SK-MEL-5 (cell line): ENCODE results near the gene AFAP1. TPM values are rescaled to one million over a fixed set of nuclear protein-coding genes. Genes with fewer than 3 reads are reported as not detected.
A peak's percentile ranks its signal among the peaks of the same experiment; 100 is the strongest.

Experiments
- DNase-seq: peaks from one replicate; pipeline ENCODE4 v3.0.0-alpha.2; 2016; ENCODE audit warnings: low read depth, low spot score
- in situ Hi-C: cut with HindIII; loops from 2 replicates; pipeline ENCODE4 v1.10.0; 2016; ENCODE audit warnings: low sequenced_read_pairs, high pct_unique_total_duplicates, low pct_unique_long_range_greater_than_20kb
- total RNA-seq: library from RNA; depleted of rRNA; stranded (reverse); fragments of >200 nt; shearing (Covaris generic); gene quantifications from 2 replicates; pipeline ENCODE4 v1.2.3, GENCODE V29; 2014

Gene AFAP1
- total RNA-seq, 1 experiment from 2014 or later, result 10.3 TPM

DNA sequence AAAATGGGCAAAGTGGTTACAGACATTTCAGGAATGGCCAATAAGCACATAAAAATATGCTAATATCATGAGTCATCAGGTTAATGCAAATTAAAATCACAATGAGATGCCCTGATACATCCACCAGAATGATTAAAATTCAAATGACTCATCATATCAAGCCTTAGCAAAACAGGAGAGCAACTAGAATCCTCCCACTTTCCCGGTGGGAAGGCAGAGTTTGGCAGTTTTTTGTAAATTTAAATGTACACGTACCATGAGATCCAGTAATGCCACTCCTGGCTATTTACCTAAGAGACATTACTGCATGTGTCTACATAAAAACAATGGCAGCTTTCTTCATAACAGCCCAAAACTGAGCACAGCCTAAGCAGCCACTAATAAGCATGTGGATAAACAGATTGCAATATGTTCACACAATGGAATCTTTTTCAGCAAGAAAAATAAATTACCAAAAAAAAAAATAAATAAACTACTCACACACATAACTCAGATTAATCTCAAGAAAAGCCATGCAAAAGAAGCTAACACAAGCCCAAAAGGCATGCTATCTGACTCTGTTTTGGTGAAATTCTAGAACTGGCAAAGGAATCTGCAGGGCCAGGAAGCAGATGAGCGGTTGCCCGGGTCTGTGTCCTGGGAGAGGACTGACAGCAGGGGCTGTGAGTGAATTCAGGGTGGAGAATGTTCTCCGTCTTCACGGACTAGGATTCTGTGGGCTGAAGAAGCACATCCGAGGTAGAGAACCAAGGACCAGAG lies 48.8 kb downstream of the AFAP1 start:
- in situ Hi-C loops, result no loop called here
- DNase-seq, result peak; percentile 66

DNA sequence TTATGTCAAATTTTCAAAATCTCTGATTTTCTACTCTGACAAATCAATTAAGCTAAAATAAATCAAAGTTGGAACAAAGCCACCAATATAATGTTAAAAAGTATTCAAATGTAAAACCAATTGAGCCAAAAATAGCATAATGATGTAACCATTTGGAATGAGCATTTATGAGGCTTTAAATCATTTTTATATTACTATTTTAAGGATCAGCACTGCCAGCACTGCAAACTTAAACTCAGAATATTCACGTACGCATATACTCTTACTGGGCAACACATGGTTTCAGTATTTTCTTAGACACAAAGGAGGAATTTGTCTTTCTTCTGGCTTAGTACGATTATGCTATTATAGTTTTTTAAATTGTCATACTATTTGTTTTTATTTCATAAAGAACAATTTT lies 52.2 kb downstream of the AFAP1 start:
- in situ Hi-C loops, result no loop called here
- DNase-seq, result no peak

DNA sequence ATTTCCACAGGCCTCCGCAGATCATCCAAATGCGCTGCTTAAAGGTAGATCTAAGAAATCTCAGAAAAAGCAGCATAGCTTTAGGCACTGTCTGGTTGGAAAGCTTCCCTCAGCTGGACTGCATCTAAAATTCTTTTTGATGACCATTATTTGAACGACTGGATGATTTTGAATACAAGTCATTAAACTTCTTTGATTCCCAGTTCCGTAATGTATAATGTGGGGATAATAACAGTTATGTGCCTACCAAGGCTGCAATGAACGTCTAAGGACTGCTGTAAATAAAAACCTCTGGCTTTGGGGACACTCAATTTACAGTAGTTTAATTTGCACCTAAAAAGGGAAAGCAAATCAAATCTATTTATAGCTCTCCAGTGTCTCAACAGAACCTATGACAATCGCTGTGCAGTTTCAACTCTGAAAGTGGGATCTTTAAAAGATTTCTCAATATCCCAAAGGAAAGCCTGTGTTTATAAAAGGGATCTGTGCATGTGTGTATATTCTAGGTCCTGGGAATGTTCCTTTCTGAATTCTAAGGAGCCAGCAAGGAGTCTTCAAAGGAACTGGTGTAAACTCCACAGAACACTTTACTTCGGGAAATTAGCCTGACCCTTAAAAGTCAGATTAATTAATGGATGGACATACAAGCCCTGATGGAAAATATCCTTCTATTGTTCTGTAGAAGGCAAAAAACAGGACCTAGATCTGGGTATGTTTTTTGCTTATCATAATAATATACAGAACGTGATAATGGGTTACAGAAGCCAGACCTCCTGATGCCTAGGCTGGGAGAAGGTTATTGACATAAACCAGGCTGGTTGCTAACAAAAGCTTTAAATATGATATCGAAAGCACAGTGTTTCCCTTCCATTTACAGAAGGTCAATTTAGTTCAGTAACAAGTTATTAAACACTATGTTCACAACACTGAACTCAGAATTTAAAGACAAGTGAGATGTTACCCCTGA lies 53.4 kb downstream of the AFAP1 start:
- in situ Hi-C loops, result no loop called here
- no peak for DNase-seq

DNA sequence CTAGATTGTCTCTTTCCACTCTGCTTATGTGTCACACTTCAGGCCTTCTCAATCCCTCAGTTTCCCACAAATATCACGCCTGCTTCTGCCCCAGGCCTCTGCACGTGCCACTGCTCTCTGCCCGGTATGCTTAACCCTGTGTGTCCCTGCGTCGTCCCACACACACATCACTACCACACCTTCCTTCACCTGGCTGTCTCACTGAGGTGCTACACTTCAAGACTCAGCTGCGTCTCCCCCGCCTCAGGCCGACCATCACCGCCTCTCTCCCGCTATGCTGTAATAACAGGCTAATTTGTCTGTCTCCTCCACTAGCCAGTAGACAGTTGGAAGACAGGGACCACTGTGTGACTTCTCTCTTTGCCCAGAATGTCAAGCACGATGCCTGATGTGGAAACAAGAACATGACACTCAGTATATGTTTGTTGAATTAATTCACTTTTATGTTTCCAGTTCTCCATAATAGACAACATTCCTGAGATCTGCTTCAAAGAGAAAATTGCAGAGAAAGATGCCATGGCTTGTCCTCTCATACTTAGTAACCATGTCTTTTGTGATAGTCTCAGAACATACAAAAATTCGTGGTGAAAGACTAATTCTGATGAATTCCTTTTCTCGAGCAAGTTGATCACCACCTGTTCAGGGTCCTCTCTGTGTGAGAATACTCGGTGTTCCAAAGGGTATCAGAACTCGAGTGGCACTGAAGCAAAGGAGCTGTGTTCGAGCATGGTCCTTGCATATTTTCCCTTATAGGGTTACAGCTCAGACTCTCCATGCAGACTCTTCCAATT lies 54.2 kb downstream of the AFAP1 start:
- in situ Hi-C loops, result no loop called here
- DNase-seq, result no peak

DNA sequence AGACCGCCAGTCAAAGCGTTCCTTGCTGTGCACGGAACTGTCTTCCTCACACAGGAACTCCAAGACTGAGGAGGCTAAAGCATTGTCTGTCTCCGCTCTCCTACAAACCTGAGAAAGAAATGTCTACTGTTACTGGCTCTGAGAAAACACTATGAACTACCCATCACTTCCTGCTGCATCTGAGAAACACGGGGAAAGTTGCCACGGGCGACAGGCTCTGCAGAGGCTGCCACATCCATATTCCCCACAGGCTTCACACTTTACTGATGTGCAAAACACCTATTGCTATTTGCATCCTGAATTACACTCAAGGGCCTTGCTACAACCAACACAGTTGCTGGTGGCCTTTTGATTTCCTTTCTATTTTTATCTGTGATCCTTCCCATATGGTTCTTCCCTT lies 59.0 kb downstream of the AFAP1 start:
- in situ Hi-C loops, result no loop called here
- no peak for DNase-seq

DNA sequence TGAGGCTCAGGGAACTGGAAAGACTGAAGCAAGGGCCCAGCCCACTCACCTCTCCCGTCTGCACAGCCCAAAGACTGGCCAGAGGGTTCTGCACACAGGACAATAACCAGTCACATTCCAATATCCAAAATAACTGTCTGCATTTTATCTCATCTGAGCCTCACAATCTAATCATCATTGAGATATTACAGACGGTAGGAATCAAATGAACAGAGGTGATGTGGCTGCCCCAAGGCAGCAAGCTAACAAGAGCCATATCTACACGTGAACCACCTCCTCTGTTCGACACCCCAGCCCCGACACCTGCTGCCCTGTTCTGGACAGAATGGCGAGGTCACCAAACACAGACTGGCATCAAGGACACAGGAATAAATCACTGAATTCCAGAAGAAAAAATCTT lies 60.5 kb downstream of the AFAP1 start:
- in situ Hi-C loops, result no loop called here
- DNase-seq, result no peak

DNA sequence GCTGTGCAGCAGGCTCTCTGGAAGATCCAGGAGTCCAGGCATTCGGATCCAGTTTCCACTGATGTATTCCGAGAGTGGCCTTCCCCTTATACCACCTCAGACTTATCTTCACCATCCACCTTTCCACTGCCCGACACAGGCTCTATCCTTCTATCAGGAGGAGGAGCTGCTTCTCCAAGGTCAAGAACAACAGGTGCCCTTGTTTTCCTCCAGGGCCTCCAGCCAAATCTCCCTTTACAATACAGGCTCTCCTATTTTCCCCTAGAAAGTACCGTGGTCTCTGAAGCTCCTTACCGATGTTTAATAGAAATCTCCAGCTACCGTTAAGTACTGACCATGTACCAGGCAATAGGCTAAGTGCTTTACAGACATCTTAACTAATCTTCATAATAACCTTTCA lies 61.3 kb downstream of the AFAP1 start:
- in situ Hi-C loops, result no loop called here

DNA sequence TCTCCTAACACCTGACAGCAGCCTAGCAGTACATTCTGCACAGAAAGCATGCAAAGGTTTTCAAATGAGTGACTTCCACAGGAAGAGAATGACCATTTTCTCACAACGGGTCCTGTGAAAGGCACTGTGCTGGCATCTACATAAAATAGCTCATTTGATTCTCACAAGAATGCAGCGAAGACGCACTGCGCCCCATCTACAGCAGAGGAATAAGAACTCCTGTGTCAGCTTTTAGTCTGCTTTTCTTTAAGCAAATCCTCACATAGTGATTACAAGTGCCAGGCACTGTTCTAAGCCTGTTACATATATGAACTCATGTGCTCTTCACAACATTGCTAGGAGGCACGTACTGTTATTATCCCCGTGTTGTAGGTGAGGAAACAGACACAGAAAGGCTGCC lies 62.5 kb downstream of the AFAP1 start:
- in situ Hi-C loops, result no loop called here
- no peak for DNase-seq

More for the DNA sequence above, 61.3 kb downstream of the AFAP1 start:
- peak; percentile 29 for DNase-seq

DNA sequence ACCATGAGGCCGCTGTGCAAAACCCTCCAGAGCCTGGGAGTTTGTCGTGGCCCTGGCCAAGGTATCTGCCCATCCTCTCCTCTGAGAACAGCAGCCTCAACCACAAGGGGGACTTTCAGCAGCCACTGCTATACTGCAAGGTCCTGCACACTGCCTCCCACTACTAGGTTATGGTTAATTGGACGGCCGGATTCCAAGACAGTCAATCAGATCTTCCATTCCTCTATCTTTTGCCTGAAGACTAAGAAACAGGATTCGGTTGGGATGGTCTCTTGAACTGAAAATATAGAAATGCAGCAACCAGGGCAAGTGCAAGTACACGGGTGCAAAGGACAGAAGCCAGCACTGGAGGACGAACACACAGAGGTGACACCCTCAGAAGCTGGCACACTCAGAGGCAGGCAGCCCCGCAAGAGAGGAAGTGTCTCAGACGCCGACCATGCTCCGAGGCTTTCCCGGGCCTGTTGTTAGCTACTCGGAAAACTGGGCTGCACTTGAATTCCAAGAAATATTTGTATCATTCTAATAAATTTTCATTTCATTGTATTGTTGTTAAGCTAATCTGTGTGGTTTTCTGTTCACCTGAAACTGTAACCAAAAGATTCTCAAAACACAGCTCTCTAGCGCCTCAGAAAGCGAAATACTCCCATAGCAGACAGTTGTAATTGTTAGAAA lies 63.3 kb downstream of the AFAP1 start:
- DNase-seq, result peak; percentile 42
- in situ Hi-C loops, result no loop called here

DNA sequence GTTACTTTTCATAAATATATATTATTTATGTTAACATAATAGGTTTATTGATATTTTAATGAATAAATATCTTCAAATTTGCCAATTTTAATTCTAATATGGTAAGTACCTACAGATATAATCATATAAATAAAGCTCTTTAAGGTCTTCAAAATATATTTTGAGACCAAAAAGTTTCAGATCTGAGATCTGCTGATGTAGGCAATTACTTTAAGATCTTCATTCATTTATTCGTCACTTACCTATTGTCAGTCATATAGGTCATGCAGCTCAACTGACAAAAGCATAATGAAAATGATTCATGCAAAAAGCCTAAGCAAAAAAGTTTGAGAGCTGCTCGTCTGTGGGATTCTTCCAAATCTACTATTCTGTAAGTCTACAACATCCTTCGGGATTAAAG lies 64.8 kb downstream of the AFAP1 start:
- in situ Hi-C loops, result no loop called here
- DNase-seq, result no peak

DNA sequence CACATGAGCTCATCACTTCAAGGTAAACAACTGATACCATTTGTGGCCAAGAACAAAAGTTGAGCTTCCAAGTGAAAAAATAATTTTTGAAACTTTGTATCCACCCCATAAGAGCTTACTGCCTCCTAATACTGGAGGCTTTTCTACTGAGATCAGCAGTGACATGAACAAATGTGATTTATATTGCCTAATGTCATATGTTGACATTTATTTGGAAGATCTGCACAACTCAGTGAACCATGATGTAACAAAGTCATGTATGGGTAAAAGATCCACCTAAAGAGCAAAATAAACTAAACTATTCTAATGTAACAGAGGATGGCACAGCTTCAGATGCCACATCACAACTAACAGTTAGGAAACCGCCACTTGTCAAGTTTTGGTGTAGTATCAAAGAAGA lies 65.8 kb downstream of the AFAP1 start:
- in situ Hi-C loops, result no loop called here
- DNase-seq, result no peak

DNA sequence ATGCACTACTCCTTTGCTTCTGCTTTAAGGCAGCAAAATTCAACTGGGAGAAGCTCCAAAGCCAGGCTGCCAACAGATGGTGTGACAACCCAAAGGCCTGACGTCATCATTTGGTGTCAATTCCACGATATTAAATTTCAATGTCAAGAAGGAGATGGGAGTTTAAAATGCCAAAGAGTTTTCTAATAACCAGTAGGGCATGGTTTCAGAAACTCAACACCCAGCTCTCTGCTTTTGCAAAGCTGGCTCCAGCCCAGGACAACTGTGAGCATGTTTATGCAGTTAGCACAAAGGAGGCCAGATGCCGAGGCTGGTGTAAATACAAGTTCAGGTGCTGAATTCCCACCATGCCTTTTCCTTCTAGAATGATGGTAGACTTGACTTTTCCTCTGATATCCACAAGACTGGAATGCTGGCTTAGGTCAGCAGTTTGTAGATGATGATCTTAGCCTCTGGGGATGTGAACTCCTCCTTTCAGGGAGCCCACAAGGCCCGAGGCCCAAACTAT lies 67.3 kb downstream of the AFAP1 start:
- in situ Hi-C loops, result no loop called here

DNA sequence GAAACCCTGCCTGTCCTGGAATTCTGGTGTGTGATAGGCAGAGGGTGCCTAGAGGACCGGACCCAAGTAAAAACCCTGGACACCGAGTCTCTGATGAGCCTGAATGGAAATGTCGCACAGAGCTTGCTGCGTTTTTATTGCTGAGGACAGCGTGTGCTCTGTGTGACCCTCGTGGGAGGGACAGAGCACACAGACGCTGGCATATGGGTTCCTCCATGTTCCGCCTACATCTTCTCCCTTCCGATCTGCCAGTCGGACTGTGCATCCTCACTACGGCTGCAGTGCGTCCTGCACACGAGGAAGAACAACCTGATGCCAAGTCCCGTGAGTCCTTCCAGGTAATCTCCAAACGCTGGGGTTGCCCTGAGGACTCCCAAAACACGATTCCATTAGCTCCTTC lies 68.3 kb downstream of the AFAP1 start:
- DNase-seq, result no peak
- in situ Hi-C loops, result no loop called here

More for the DNA sequence above, 67.3 kb downstream of the AFAP1 start:
- no peak for DNase-seq

DNA sequence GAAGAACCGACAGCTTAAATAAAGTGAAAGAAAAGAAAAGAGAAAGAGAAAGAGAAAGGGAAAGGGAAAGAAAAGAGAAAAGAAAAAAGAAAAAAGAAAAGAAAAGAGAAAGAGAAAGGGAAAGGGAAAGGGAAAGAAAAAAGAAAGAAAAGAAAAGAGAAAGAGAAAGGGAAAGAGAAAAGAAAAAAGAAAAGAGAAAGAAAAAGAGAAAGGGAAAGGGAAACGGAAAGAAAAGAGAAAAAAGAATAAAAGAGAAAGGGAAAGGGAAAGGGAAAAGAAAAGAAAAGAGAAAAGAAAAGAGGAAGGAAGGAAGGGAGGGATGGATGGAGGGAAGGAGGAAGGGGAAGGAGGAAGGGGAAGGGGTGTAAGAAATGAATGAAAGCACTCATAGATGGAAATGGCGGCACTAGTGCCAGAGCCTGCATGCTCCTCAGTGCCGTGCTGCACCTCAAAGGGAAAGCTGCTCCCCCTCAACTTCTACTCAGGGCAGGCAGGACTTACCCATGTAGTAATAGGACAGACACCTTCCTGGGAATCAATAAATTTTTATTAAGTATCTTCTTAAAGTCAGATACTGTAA lies 70.7 kb downstream of the AFAP1 start:
- no peak for DNase-seq
- in situ Hi-C loops, result no loop called here

DNA sequence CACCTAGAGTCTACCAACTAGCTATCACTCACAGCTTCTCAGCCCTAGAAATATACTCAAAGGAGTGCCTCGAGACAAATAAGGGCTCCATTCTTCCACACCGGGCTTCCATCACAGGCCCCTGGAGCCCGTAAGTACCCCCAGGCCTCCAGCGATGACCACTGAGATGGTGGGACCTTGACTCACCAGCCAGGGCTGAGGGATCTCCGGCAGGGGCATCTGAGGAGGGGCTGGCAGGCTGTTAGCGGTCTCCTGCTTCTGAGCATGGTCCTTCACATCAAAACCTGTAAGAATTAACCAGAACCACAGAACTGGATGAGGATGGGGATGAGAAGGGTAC lies 71.3 kb downstream of the AFAP1 start:
- in situ Hi-C loops, result no loop called here
- no peak for DNase-seq

DNA sequence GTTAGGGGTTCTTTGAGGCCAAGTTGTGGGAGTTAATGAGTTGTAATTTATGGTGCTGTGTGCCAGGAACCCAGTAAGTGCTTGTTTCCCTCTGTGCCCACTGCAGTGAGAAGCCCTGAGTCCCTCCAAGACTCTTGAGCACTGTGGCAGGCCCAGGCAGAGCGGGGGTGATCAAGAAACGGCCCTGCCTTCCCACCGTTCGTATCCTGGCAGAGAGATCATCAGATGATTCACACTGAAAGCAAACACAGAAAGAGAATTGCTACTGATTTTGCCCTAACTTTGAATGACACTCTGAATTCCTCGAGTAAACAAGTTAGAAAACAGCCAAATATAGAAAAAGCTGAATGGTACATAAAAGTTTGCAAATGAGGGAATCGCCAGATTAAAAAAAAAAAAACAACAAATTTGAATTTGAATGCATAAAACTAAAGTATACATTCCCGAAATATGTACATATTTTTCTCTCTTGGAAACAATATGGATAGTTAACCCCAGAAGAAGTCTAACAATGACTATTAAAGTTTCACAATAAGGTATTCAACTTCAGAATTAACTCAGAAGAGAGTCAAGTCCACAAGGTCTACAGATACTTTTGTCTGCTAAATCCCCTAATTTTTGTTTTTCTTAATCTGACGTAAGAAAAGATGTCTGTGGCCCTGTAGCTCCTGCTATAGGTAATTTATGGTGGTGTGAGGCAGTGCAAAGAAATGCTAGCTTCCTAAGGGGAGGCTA lies 71.8 kb downstream of the AFAP1 start:
- DNase-seq, result no peak

DNA sequence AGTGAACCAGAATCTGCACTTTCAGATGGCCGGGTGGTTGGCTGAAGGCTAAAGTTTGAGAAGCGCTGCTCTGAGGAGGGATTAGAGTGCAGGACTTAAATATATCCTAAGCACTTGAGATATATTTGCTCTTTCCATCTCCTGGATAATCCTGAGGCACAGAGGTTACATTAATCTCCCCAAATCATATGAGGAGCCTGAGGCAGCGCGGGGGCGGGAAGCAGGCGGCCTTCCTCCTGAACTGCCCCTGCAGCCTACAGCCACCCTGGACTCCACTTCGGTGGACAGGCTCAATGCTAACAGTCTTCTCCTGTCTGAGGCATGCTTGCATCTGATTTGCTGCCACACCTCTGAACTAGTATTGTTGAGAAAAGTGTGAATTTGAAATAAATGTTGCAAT lies 72.5 kb downstream of the AFAP1 start:
- in situ Hi-C loops, result no loop called here
- no peak for DNase-seq

More for the DNA sequence above, 71.8 kb downstream of the AFAP1 start:
- in situ Hi-C loops, result no loop called here
